Measurements from ENCODE around the gene C5orf15. TPM values are rescaled to one million over a fixed set of nuclear protein-coding genes. Genes with fewer than 3 reads are reported as not detected.

The C5orf15 gene
- total RNA-seq, 1 donor from 2014 or later: 27.6 TPM

DNA sequence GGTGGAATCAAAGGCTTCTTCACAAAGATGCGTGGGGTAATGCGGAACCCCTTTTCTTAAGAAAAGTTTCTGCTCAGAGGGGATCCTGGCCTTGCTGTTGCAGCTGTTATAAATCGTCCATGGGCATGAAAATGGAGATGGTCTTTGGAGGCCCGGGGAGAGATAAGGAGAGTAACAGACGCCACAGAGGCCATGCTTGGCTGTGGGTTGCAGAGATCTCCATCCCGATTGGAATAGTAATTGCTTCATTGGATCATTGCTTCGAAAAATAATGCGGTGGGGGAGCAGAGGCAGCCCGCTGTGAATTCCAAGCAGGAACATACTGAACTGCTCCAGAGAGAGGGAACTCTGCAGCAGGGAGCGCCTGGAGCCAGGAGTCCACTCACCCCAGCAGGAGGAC lies 55.5 kb downstream of the C5orf15 start:
- intact Hi-C loops (cut with DNase I): no loop called here
- ATAC-seq: no peak
- DNase-seq (ENCODE audit: low spot score): no peak

DNA sequence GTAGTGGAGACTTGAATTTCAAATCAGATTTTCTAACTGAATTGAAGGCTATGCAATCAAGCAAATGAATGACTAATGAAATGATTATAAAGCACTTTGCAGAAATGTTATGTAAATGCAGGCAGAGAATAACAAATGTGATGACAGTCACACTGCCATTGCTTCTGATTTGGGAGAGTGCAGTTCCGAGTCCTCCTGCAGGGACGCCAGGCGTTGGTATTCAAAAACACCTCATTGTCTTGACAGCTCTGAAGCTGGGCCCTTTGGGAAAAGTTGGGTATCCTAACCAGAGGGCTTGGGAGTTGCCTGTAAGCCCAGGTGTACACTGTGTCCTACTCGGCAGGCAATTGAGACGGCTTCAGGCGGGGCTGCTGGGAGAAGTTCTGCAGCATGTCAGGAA lies 57.9 kb downstream of the C5orf15 start:
- ATAC-seq (no peak), DNase-seq (ENCODE audit: low spot score) (no peak)
- intact Hi-C loops (cut with DNase I): no loop called here

- DNase-seq (ENCODE audit: low spot score) (no peak), ATAC-seq (no peak)
- intact Hi-C loops (cut with DNase I): no loop called here
These were observed 58.8 kb downstream of the C5orf15 start for GRCh38 chr5:133909603-133910002.

DNA sequence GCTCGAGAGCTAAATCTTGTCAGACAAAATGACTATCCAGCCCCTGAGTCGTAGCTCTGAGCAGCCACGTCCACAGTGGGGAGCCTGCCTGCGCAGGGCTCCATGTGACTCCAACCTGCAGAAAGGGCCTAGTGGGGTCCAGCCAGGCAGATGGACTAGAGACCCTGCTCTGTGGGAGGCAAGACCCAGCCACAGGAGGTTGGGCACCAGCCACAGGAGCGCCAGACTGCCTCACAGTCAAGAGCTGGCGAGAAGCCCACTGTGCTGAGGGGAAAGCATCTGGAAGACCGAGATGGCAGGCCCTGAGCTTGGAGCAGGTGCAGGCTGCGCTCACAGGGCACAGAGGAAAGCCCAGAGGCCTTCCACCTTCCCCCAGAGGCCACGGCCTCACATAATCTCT lies 61.4 kb downstream of the C5orf15 start:
- DNase-seq (ENCODE audit: low spot score): no peak
- intact Hi-C loops (cut with DNase I): no loop called here
- no peak for ATAC-seq

DNA sequence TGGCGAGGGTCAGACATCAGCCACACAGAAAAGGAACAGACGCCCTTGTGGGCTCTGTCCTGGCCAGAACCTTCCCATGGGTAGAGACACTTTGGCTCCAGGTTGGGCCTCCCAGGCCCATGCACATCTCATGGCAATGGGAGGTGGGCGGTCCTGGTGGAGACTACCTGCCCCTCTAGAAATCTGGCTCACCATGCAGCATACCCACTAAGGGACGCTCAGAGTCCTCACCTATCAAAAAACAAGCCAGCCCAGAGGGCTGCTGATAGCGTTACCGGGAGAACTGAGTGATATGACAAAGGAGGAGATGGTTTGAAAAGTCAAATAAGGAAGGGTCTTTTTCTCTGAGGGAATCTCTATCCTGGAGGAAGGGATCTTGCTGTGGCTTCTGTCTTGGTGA lies 62.1 kb downstream of the C5orf15 start:
- ATAC-seq (no peak), DNase-seq (ENCODE audit: low spot score) (no peak)
- intact Hi-C loops (cut with DNase I): no loop called here

Other genes starting within 250 kb of the C5orf15 start
- 69.5 TPM for gene VDAC1, start 36.4 kb upstream of the C5orf15 start, total RNA-seq
- gene TCF7, start 146.1 kb upstream of the C5orf15 start, total RNA-seq: 8.5 TPM
- 295 TPM for gene SKP1, start 208.3 kb upstream of the C5orf15 start, total RNA-seq